WI38 (cell line): ENCODE data around the gene TMEM185A.
A peak's percentile ranks its signal among the peaks of the same experiment; 100 is the strongest.
"Not testable (repeated sequence)": the region's sequence is repeated elsewhere in the genome, so short reads cannot be mapped to it uniquely, and the experiment has no call there.

Experiments
- H3K4me3 ChIP-seq: 2 replicates; pipeline ENCODE4 v1.5.1; 2011; ENCODE audit warnings: low read depth, mild to moderate bottlenecking, control low read depth, low read length
- TF ChIP-seq, protein P1 (sequence below): IDR thresholded peaks from 2 replicates; pipeline ENCODE4 v1.5.1; 2012; ENCODE audit warnings: low read depth, mild to moderate bottlenecking, control low read depth, low read length

The TMEM185A gene

GRCh38 chrX:149630681-149631233 lies 835 bp downstream of the TMEM185A start:
- TF ChIP-seq, protein P1, sequence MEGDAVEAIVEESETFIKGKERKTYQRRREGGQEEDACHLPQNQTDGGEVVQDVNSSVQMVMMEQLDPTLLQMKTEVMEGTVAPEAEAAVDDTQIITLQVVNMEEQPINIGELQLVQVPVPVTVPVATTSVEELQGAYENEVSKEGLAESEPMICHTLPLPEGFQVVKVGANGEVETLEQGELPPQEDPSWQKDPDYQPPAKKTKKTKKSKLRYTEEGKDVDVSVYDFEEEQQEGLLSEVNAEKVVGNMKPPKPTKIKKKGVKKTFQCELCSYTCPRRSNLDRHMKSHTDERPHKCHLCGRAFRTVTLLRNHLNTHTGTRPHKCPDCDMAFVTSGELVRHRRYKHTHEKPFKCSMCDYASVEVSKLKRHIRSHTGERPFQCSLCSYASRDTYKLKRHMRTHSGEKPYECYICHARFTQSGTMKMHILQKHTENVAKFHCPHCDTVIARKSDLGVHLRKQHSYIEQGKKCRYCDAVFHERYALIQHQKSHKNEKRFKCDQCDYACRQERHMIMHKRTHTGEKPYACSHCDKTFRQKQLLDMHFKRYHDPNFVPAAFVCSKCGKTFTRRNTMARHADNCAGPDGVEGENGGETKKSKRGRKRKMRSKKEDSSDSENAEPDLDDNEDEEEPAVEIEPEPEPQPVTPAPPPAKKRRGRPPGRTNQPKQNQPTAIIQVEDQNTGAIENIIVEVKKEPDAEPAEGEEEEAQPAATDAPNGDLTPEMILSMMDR, result no peak
- peak overlapping the region; percentile 69 for H3K4me3 ChIP-seq

GRCh38 chrX:149629730-149630387 lies 1.7 kb downstream of the TMEM185A start:
- H3K4me3 ChIP-seq, result peak overlapping the region; percentile 69
- TF ChIP-seq, protein P1, result no peak

GRCh38 chrX:149628768-149629167 lies 2.8 kb downstream of the TMEM185A start:
- no peak overlapping the region for H3K4me3 ChIP-seq
- TF ChIP-seq, protein P1, result no peak

DNA sequence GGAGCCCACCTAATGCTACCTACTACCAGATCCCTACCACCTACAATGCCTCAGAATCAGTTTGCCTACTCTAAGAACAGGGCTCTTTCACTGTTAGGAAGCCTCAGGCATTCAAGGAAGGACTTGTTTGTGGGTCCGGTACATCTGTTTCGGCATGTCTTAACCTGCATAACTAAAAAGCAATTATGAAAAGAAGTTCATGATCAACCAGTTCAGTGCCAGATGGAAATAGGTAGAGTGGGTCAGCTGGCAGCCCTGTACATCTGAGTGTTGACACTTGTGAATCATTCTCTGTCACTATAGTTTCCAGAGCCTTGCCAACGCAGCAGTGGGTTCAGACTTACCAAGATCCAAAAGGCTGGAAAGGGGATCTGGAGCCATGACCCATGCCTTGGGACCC lies 3.3 kb downstream of the TMEM185A start:
- TF ChIP-seq, protein P1, result no peak
- no peak overlapping the region for H3K4me3 ChIP-seq

DNA sequence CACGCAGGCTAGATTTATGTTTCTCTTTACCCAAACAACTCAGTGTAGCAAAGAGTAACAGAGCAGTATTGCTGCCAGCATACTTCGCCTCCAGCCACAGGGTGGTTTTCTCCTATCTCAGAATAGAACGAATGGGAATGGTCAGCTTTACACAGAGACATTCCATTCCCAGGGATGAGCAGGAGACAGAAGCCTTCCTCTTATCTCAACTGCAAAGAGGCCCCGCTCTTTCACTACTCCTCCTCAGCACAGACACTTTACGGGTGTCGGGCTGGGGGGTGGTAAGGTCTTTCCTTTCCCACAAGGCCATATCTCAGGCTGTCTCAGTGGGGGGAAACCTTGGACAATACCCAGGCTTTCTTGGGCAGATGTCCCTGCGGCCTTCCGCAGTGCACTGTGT lies 4.8 kb downstream of the TMEM185A start:
- not testable (repeated sequence) for H3K4me3 ChIP-seq

GRCh38 chrX:149619662-149620061 lies 11.9 kb downstream of the TMEM185A start:
- not testable (repeated sequence) for H3K4me3 ChIP-seq

GRCh38 chrX:149618871-149619270 lies 12.7 kb downstream of the TMEM185A start:
- TF ChIP-seq, protein P1, result no peak
- no peak overlapping the region for H3K4me3 ChIP-seq

DNA sequence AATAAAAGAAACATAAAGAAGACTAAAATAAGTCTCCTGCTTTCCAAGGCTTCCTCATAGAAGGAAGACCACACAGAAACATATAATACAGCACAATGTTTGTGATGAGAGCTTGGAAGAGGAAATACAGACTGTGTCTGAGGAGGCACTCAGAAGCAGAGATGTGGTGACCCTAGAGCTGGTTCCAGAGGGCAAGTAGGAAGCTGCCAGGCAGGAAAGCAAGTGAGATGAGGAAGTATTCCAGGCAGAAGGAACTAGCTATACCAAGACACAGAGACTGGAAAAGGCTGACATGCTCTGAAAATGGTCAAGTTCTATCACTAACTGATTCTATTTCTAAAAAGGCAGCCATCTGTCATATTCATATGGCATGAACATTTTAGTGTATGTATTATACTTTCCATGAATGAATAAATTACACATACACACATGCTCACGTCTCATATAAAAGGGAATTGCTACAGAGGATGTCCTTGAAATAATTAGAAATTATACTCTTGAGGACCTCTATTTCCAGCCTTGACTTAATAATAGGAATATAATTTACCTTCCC lies 19.9 kb downstream of the TMEM185A start:
- TF ChIP-seq, protein P1, result no peak
- H3K4me3 ChIP-seq, result no peak overlapping the region
